GM12878 (cell line): ENCODE results near the gene INSC. TPM values are rescaled to one million over a fixed set of nuclear protein-coding genes. Genes with fewer than 3 reads are reported as not detected.
A peak's percentile ranks its signal among the peaks of the same experiment; 100 is the strongest.

ENCODE experiments used
- ATF7 ChIP-seq: fragments of 450-650 bp; IDR thresholded peaks from 2 replicates; pipeline ENCODE4 v1.6.1; 2016; ENCODE audit warnings: low read depth, mild to moderate bottlenecking
- CHD4 ChIP-seq: fragments of 200-600 bp; sonication (generic); IDR thresholded peaks from 2 replicates; pipeline ENCODE4 v1.6.1; 2016; ENCODE audit warnings: mild to moderate bottlenecking
- EED ChIP-seq: sonication (generic); IDR thresholded peaks from 2 replicates; pipeline ENCODE4 v1.6.1; 2016; ENCODE audit warnings: antibody characterized with exemption, low read depth
- EGR1 ChIP-seq, 2 experiments: IDR thresholded peaks; 1 replicate in 1 of 2; 2 replicates in 1 of 2; pipeline ENCODE4 v1.6.1; 2011 to 2012; ENCODE audit warnings: low read depth in 2 of 2, low read length in 2 of 2, borderline replicate concordance in 1 of 2, mild to moderate bottlenecking in 1 of 2, moderate library complexity in 1 of 2
- FOS ChIP-seq: IDR thresholded peaks from 3 replicates; pipeline ENCODE4 v1.6.1; 2011; ENCODE audit warnings: borderline replicate concordance; ENCODE audit not compliant: insufficient read length; ENCODE audit errors: extremely low read depth
- GABPA ChIP-seq: IDR thresholded peaks from 2 replicates; pipeline ENCODE4 v1.6.1; 2014; ENCODE audit warnings: antibody characterized with exemption, low read depth, mild to moderate bottlenecking, inconsistent platforms
- KLF5 ChIP-seq: fragments of 450-650 bp; IDR thresholded peaks from 2 replicates; pipeline ENCODE4 v1.6.1; 2014; ENCODE audit warnings: mild to moderate bottlenecking; ENCODE audit not compliant: partially characterized antibody
- PML ChIP-seq: IDR thresholded peaks from 2 replicates; pipeline ENCODE4 v1.6.1; 2012; ENCODE audit warnings: low read length, inconsistent platforms
- POLR2A ChIP-seq: IDR thresholded peaks from 2 replicates; pipeline ENCODE4 v1.6.1; 2011; ENCODE audit warnings: low read depth, mild to moderate bottlenecking, low read length
- YY1 ChIP-seq: IDR thresholded peaks from 2 replicates; pipeline ENCODE4 v1.6.1; 2011; ENCODE audit warnings: low read depth, mild to moderate bottlenecking, low read length
- ZNF274 ChIP-seq: IDR thresholded peaks from one replicate; pipeline ENCODE4 v1.8.0; 2011; ENCODE audit not compliant: insufficient read length, insufficient read depth
- polyA plus RNA-seq, 11 experiments: library from polyadenylated mRNA; depleted of rRNA in 4 of 11; unstranded in 6 of 11; stranded (reverse) in 5 of 11; fragments of >200 nt; fragmentation: Nextera tagmentation in 4 of 11; fragmentation: Illumina TruSeq in 1 of 11; extraction: Ambion mirVana in 4 of 11; extraction: Trizol in 1 of 11; gene quantifications; 1 replicate in 1 of 11; 2 replicates in 10 of 11; pipeline versions ENCODE4 v1.2.1 to v1.2.3, GENCODE V29; 2011 to 2016; ENCODE audit warnings: inconsistent platforms in 2 of 11, missing spikeins in 2 of 11, low read depth in 1 of 11
- total RNA-seq, 4 experiments: library from RNA; depleted of rRNA in 3 of 4; stranded (reverse); fragments of >200 nt in 3 of 4; fragmentation: Illumina TruSeq in 1 of 4; extraction: Trizol in 1 of 4; gene quantifications; 2 replicates each; pipeline versions ENCODE4 v1.2.1 to v1.2.3, GENCODE V29; 2013 to 2021
- TF ChIP-seq, protein P1 (sequence below): fragments of 450-650 bp; formaldehyde crosslinking; IDR thresholded peaks from 2 replicates; pipeline ENCODE4 v1.4.0; 2022; ENCODE audit warnings: mild to moderate bottlenecking, moderate library complexity
- TF ChIP-seq, protein P2 (sequence below): IDR thresholded peaks from 2 replicates; pipeline ENCODE4 v1.6.1; 2012; ENCODE audit warnings: low read depth, low read length, improper control_type of control experiment
- TF ChIP-seq, protein P3 (sequence below): fragments of 450-650 bp; formaldehyde crosslinking; IDR thresholded peaks from 2 replicates; pipeline ENCODE4 v1.4.0; 2020; ENCODE audit warnings: mild to moderate bottlenecking, moderate library complexity
- TF ChIP-seq, protein P4 (sequence below): IDR thresholded peaks from 2 replicates; pipeline ENCODE4 v1.6.1; 2012; ENCODE audit warnings: mild to moderate bottlenecking, low read depth, low read length
- TF ChIP-seq, protein P5 (sequence below): fragments of 450-650 bp; IDR thresholded peaks from 2 replicates; pipeline ENCODE4 v1.6.1; 2016; ENCODE audit warnings: mild to moderate bottlenecking
- TF ChIP-seq, protein P6 (sequence below): fragments of 450-650 bp; conservative IDR thresholded peaks from 2 replicates; pipeline ENCODE4 v1.6.1; 2017; ENCODE audit warnings: mild to moderate bottlenecking, moderate library complexity

Gene INSC
- total and polyA plus RNA-seq, 10 of the 15 experiments (the other 5 are each of a cell fraction or from before 2014, with no cell fraction given) = 0.13 to 0.33 TPM; not detected in 8

DNA sequence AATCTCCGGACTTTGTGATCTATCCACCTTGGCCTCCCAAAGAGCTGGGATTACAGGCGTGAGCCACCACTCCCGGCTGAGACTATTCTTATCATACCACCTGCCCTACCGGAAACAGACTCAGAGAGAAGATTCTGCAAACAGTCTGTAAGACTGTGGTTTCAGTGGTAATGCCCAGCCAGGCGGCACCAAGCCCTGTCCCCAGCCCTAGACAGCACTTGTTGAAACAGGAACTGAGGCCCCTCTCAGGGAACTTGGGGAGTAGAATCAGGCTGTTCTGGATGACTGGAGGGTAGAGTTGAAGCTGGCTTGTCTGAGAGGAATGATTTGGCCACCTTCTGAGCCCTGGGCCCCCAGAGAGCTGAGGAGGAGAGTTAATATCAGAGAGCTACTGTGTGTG lies 1.3 kb upstream of the INSC start (continued):
- TF ChIP-seq EGR1 (IDR thresholded peaks at IDR 0.05; ENCODE audit: borderline replicate concordance in 1 of 2, low read depth in 2 of 2, low read length in 2 of 2) (no peak), YY1 (no peak), POLR2A (no peak), KLF5 (no peak), PML (no peak), EED (peak; percentile 60; the same call in 1 of the 2 replicates), CHD4 (no peak), FOS (no peak), ZNF274 (no peak), ATF7 (no peak), GABPA (no peak)
- TF ChIP-seq, protein P1, sequence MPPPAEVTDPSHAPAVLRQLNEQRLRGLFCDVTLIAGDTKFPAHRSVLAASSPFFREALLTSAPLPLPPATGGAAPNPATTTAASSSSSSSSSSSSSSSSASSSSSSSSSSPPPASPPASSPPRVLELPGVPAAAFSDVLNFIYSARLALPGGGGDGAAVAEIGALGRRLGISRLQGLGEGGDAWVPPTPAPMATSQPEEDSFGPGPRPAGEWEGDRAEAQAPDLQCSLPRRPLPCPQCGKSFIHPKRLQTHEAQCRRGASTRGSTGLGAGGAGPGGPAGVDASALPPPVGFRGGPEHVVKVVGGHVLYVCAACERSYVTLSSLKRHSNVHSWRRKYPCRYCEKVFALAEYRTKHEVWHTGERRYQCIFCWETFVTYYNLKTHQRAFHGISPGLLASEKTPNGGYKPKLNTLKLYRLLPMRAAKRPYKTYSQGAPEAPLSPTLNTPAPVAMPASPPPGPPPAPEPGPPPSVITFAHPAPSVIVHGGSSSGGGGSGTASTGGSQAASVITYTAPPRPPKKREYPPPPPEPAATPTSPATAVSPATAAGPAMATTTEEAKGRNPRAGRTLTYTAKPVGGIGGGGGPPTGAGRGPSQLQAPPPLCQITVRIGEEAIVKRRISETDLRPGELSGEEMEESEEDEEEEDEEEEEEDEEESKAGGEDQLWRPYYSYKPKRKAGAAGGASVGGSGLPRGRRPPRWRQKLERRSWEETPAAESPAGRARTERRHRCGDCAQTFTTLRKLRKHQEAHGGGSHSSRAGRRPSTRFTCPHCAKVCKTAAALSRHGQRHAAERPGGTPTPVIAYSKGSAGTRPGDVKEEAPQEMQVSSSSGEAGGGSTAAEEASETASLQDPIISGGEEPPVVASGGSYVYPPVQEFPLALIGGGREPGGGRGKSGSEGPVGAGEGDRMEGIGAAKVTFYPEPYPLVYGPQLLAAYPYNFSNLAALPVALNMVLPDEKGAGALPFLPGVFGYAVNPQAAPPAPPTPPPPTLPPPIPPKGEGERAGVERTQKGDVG (CRISPR knock-in tag) = no peak
- TF ChIP-seq, protein P2, sequence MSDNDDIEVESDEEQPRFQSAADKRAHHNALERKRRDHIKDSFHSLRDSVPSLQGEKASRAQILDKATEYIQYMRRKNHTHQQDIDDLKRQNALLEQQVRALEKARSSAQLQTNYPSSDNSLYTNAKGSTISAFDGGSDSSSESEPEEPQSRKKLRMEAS = no peak
- TF ChIP-seq, protein P3, sequence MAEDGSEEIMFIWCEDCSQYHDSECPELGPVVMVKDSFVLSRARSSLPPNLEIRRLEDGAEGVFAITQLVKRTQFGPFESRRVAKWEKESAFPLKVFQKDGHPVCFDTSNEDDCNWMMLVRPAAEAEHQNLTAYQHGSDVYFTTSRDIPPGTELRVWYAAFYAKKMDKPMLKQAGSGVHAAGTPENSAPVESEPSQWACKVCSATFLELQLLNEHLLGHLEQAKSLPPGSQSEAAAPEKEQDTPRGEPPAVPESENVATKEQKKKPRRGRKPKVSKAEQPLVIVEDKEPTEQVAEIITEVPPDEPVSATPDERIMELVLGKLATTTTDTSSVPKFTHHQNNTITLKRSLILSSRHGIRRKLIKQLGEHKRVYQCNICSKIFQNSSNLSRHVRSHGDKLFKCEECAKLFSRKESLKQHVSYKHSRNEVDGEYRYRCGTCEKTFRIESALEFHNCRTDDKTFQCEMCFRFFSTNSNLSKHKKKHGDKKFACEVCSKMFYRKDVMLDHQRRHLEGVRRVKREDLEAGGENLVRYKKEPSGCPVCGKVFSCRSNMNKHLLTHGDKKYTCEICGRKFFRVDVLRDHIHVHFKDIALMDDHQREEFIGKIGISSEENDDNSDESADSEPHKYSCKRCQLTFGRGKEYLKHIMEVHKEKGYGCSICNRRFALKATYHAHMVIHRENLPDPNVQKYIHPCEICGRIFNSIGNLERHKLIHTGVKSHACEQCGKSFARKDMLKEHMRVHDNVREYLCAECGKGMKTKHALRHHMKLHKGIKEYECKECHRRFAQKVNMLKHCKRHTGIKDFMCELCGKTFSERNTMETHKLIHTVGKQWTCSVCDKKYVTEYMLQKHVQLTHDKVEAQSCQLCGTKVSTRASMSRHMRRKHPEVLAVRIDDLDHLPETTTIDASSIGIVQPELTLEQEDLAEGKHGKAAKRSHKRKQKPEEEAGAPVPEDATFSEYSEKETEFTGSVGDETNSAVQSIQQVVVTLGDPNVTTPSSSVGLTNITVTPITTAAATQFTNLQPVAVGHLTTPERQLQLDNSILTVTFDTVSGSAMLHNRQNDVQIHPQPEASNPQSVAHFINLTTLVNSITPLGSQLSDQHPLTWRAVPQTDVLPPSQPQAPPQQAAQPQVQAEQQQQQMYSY (CRISPR knock-in tag) = no peak
- TF ChIP-seq, protein P4, sequence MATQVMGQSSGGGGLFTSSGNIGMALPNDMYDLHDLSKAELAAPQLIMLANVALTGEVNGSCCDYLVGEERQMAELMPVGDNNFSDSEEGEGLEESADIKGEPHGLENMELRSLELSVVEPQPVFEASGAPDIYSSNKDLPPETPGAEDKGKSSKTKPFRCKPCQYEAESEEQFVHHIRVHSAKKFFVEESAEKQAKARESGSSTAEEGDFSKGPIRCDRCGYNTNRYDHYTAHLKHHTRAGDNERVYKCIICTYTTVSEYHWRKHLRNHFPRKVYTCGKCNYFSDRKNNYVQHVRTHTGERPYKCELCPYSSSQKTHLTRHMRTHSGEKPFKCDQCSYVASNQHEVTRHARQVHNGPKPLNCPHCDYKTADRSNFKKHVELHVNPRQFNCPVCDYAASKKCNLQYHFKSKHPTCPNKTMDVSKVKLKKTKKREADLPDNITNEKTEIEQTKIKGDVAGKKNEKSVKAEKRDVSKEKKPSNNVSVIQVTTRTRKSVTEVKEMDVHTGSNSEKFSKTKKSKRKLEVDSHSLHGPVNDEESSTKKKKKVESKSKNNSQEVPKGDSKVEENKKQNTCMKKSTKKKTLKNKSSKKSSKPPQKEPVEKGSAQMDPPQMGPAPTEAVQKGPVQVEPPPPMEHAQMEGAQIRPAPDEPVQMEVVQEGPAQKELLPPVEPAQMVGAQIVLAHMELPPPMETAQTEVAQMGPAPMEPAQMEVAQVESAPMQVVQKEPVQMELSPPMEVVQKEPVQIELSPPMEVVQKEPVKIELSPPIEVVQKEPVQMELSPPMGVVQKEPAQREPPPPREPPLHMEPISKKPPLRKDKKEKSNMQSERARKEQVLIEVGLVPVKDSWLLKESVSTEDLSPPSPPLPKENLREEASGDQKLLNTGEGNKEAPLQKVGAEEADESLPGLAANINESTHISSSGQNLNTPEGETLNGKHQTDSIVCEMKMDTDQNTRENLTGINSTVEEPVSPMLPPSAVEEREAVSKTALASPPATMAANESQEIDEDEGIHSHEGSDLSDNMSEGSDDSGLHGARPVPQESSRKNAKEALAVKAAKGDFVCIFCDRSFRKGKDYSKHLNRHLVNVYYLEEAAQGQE = no peak
- TF ChIP-seq, protein P5, sequence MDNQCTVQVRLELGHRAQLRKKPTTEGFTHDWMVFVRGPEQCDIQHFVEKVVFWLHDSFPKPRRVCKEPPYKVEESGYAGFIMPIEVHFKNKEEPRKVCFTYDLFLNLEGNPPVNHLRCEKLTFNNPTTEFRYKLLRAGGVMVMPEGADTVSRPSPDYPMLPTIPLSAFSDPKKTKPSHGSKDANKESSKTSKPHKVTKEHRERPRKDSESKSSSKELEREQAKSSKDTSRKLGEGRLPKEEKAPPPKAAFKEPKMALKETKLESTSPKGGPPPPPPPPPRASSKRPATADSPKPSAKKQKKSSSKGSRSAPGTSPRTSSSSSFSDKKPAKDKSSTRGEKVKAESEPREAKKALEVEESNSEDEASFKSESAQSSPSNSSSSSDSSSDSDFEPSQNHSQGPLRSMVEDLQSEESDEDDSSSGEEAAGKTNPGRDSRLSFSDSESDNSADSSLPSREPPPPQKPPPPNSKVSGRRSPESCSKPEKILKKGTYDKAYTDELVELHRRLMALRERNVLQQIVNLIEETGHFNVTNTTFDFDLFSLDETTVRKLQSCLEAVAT = peak; percentile 90
- TF ChIP-seq, protein P6, sequence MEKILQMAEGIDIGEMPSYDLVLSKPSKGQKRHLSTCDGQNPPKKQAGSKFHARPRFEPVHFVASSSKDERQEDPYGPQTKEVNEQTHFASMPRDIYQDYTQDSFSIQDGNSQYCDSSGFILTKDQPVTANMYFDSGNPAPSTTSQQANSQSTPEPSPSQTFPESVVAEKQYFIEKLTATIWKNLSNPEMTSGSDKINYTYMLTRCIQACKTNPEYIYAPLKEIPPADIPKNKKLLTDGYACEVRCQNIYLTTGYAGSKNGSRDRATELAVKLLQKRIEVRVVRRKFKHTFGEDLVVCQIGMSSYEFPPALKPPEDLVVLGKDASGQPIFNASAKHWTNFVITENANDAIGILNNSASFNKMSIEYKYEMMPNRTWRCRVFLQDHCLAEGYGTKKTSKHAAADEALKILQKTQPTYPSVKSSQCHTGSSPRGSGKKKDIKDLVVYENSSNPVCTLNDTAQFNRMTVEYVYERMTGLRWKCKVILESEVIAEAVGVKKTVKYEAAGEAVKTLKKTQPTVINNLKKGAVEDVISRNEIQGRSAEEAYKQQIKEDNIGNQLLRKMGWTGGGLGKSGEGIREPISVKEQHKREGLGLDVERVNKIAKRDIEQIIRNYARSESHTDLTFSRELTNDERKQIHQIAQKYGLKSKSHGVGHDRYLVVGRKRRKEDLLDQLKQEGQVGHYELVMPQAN = no peak
